Measurements from ENCODE around the gene E2F7.

Gene E2F7

GRCh38 chr12:77064896-77065360 lies 441 bp downstream of the E2F7 start:
- DNase-seq (ENCODE audit: low spot score): no peak

- DNase-seq (ENCODE audit: low spot score): no peak
Observed at GRCh38 chr12:77062846-77063461, 2.4 kb downstream of the E2F7 start.

GRCh38 chr12:77062396-77062795 lies 3.0 kb downstream of the E2F7 start:
- DNase-seq (ENCODE audit: low spot score): no peak

- DNase-seq (ENCODE audit: low spot score): no peak
Observed at GRCh38 chr12:77060883-77061240, 4.5 kb downstream of the E2F7 start.

GRCh38 chr12:77060136-77060882 lies 5.1 kb downstream of the E2F7 start:
- peak; percentile 42 for DNase-seq (ENCODE audit: low spot score)

- no peak for DNase-seq (ENCODE audit: low spot score)
Observed at GRCh38 chr12:77058740-77059139, 6.6 kb downstream of the E2F7 start.

GRCh38 chr12:77054851-77055250 lies 10.5 kb downstream of the E2F7 start:
- DNase-seq (ENCODE audit: low spot score): no peak

- DNase-seq (ENCODE audit: low spot score): no peak
Observed at GRCh38 chr12:77053259-77053658, 12.1 kb downstream of the E2F7 start.

GRCh38 chr12:77049767-77050353 lies 15.5 kb downstream of the E2F7 start:
- DNase-seq (ENCODE audit: low spot score): peak; percentile 83

GRCh38 chr12:77047341-77048109 lies 17.8 kb downstream of the E2F7 start:
- DNase-seq (ENCODE audit: low spot score): no peak

GRCh38 chr12:77046468-77046867 lies 18.9 kb downstream of the E2F7 start:
- DNase-seq (ENCODE audit: low spot score): no peak

GRCh38 chr12:77045183-77045582 lies 20.2 kb downstream of the E2F7 start:
- no peak for DNase-seq (ENCODE audit: low spot score)

GRCh38 chr12:77044721-77045120 lies 20.6 kb downstream of the E2F7 start:
- DNase-seq (ENCODE audit: low spot score): no peak

GRCh38 chr12:77042833-77043232 lies 22.5 kb downstream of the E2F7 start:
- DNase-seq (ENCODE audit: low spot score): no peak

- DNase-seq (ENCODE audit: low spot score): no peak
Observed at GRCh38 chr12:77040231-77040630, 25.1 kb downstream of the E2F7 start.

- no peak for DNase-seq (ENCODE audit: low spot score)
Observed at GRCh38 chr12:77035226-77035625, 30.1 kb downstream of the E2F7 start.

- DNase-seq (ENCODE audit: low spot score): no peak
Observed at GRCh38 chr12:77033658-77034536, 31.5 kb downstream of the E2F7 start.

- DNase-seq (ENCODE audit: low spot score): no peak
Observed at GRCh38 chr12:77032406-77032805, 33.0 kb downstream of the E2F7 start.

GRCh38 chr12:77031745-77032144 lies 33.6 kb downstream of the E2F7 start:
- DNase-seq (ENCODE audit: low spot score): no peak

GRCh38 chr12:77025782-77026314 lies 39.5 kb downstream of the E2F7 start:
- no peak for DNase-seq (ENCODE audit: low spot score)

GRCh38 chr12:77023501-77023900 lies 41.9 kb downstream of the E2F7 start:
- no peak for DNase-seq (ENCODE audit: low spot score)

Measured in NAMALWA (cell line).